Activated CD4-positive, alpha-beta T cell treated with anti-CD3 and anti-CD28 coated beads, Interleukin-2, Interleukin-4, amounts not matched to agents 100 ng/mL and 50 ng/mL, durations not matched to agents 16 hours and 8 hours (primary cell): ENCODE results near the gene FAM53B.

Experiments used
- DNase-seq: peaks from one replicate; pipeline ENCODE4 v3.0.0-alpha.2; 2020; ENCODE audit warnings: low spot score

Gene FAM53B

GRCh38 chr10:124645467-124646095, 98.6 kb downstream of the FAM53B start:
- no peak for DNase-seq

GRCh38 chr10:124644771-124645415, 99.3 kb downstream of the FAM53B start:
- no peak for DNase-seq

GRCh38 chr10:124644236-124644635, 99.9 kb downstream of the FAM53B start:
- DNase-seq, result no peak

- DNase-seq, result no peak
These were observed 100.7 kb downstream of the FAM53B start for GRCh38 chr10:124643330-124644009.

- no peak for DNase-seq
These were observed 102.0 kb downstream of the FAM53B start for GRCh38 chr10:124642088-124642710.

GRCh38 chr10:124641282-124642087, 102.7 kb downstream of the FAM53B start:
- no peak for DNase-seq

- DNase-seq, result no peak
These were observed 103.5 kb downstream of the FAM53B start for GRCh38 chr10:124640538-124641231.

- DNase-seq, result no peak
These were observed 104.1 kb downstream of the FAM53B start for GRCh38 chr10:124640056-124640455.

- DNase-seq, result no peak
These were observed 104.5 kb downstream of the FAM53B start for GRCh38 chr10:124639646-124640045.

- DNase-seq, result no peak
These were observed 105.0 kb downstream of the FAM53B start for GRCh38 chr10:124639206-124639605.

GRCh38 chr10:124637746-124638145, 106.4 kb downstream of the FAM53B start:
- no peak for DNase-seq

GRCh38 chr10:124637091-124637700, 107.0 kb downstream of the FAM53B start:
- no peak for DNase-seq

GRCh38 chr10:124636271-124636995, 107.7 kb downstream of the FAM53B start:
- DNase-seq, result no peak

- DNase-seq, result no peak
These were observed 111.6 kb downstream of the FAM53B start for GRCh38 chr10:124632566-124632965.

GRCh38 chr10:124632064-124632531, 112.1 kb downstream of the FAM53B start:
- DNase-seq, result no peak

GRCh38 chr10:124630551-124630950, 113.6 kb downstream of the FAM53B start:
- DNase-seq, result no peak

GRCh38 chr10:124629842-124630241, 114.3 kb downstream of the FAM53B start:
- no peak for DNase-seq

GRCh38 chr10:124629415-124629814, 114.8 kb downstream of the FAM53B start:
- no peak for DNase-seq

- DNase-seq, result no peak
These were observed 115.5 kb downstream of the FAM53B start for GRCh38 chr10:124628676-124629021.
